ENCODE measurements around the gene KANSL2.
"Not testable (repeated sequence)": the region's sequence is repeated elsewhere in the genome, so short reads cannot be mapped to it uniquely, and the experiment has no call there.

KANSL2 gene, protein sequence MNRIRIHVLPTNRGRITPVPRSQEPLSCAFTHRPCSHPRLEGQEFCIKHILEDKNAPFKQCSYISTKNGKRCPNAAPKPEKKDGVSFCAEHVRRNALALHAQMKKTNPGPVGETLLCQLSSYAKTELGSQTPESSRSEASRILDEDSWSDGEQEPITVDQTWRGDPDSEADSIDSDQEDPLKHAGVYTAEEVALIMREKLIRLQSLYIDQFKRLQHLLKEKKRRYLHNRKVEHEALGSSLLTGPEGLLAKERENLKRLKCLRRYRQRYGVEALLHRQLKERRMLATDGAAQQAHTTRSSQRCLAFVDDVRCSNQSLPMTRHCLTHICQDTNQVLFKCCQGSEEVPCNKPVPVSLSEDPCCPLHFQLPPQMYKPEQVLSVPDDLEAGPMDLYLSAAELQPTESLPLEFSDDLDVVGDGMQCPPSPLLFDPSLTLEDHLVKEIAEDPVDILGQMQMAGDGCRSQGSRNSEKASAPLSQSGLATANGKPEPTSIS

DNA sequence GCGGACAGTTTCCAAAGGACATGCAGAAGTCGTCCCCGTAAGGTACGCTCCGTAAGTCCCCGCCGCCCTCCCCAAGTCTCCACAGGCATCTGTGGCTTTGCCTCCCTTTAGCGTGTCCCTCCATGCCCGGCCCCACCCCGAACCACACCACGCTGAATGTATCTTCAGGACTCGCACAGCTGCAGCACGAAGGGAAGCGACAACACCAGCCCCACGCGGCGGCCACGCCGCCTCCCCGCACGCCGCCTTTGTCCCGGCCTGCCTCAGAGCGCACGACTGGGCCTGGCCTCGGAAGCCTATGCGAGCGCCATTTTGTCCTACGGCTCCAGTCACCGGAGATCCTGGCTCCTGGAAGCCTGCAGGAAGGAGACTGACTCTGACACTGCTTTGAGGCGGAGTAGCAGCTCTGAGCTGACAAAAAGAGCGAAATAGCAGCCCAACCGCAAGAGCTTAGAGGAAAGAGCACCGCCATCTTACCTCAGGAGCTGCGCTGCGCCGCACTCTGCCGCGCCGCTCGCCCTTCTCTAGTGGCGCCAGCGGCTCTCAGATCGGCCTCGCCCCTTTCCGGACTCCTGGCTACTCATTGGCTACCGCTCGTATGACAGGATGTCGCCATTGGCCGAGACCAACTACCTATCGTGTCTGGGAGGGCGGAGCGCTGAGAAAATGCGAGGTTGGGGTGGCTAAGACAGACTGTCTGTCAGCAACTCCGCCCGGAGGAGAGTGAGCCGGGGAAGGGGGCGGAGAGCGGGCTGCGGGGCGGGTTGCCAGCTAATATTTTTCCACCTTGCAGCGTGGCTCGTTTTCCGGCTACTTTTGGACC lies at the start of gene KANSL2:
KANSL2 (minus strand) TSS at position 529 of the 823 bp plus-strand sequence. CDS start 606 bp downstream, outside the sequence.
- peak; percentile 100 for DNase-seq

DNA sequence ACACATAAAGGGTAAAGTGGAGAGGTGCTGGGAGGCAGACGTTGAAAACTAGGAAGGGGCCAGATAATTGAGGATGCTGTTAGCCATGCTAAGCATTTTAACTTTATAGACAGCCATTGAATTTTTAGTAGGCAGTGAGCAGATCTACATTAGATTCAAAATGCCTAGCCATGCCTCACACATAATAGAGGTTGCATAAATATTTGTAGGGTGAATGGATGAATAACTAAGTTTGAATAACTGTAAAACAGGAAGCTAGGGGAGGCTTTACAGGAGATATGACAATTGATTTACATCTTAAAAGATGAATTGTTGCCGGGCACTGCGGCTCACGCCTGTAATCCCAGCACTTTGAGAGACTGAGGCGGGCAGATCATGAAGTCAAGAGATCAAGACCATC lies 46.8 kb upstream of the KANSL2 start:
- no peak for DNase-seq

GRCh38 chr12:48720737-48721136 lies 38.7 kb upstream of the KANSL2 start:
- not testable (repeated sequence) for DNase-seq

- not testable (repeated sequence) for DNase-seq
These were observed 38.1 kb upstream of the KANSL2 start for GRCh38 chr12:48720171-48720570.

DNA sequence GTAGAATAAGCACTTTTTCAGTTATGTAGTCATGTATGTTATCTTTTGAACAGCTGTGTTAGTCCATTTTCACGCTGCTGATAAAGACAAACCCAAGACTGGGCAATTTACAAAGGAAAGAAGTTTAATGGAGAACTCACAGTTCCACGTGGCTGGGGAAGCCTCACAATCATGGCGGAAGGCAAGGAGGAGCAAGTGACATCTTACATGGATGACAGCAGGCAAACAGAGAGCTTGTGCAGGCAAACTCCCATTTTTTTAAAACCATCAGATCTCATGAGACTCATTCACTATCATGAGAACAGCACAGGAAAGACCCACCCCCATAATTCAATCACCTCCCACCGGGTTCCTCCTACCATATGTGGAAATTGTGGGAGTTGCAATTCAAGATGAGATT lies 37.0 kb upstream of the KANSL2 start:
- DNase-seq, result not testable (repeated sequence)

GRCh38 chr12:48717252-48717695 lies 35.2 kb upstream of the KANSL2 start:
- peak; percentile 41 for DNase-seq

DNA sequence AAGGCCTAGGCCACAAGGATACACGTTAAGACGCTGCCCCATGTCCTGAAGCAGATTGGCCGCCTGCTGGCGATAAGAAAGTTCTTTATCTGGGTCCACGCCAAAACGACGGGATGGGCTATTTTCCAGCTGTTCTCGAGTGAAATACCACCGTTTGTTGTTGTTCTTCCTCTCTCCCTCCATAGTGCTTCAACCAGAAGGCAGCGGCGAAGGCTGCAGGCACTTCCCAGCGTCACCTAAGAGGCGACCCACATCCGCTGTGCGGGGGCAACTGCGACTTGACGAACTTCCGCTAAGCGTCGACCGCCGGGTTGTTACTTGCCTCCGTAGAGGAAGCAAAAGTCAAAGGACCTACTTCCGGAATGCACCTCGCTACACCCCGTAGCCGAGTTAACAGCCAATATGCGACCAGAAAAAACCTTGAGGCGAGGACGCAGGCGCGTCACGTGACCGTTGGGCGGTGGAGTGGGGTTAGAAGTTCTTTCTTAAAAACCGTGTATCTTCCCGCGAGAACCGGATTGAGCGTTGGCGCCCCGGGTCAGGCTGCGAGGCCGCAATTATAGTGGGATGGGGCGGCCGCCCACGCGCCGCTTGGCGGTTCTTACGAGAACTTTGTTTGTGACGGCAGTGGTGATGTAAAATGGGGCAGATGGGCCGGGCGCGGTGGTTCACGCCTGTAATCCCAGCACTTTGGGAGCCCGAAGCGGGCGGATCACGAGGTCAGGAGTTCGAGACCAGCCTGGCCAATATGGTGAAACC lies 34.6 kb upstream of the KANSL2 start, which contains the start of gene CCNT1:
CCNT1 (minus strand) TSS at position 215 of the 759 bp plus-strand sequence; CDS start at position 183, 32 bp downstream.
- DNase-seq, result peak; percentile 100

DNA sequence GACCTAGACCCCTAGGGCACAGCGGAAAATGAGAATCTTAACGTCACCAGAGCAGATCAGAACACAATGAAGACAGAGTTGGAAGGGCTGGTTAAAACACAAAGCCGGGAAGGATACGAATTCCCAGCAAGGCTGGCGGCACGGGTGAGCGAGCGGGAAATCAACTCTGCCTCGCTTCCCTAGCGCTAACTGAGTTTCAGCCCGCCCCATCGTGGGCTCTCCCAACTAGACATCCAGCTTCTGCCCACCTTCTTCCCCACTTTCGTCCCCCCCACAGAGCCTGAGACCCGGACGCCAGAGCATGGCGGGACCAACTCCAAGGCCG lies 34.1 kb upstream of the KANSL2 start:
- DNase-seq, result no peak

GRCh38 chr12:48712209-48712608 lies 30.2 kb upstream of the KANSL2 start:
- no peak for DNase-seq

DNA sequence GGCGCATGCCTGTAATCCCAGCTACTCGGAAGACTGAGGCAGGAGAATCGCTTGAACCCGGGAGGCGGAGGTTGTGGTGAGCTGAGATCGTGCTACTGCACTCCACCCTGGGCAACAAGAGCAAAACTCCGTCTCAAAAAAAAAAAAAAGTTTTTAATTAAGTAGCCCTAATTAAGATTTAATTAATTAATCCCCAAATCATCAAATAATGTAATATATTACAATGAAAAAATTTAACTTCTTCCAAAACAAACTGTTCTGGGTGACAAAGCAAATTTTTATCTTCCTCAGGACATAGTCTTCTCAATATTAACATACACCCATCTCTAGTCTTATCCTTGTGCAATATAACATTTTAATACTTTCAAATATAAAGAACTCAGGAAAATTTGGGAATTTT lies 16.8 kb upstream of the KANSL2 start:
- not testable (repeated sequence) for DNase-seq

- no peak for DNase-seq
These were observed 14.6 kb upstream of the KANSL2 start for GRCh38 chr12:48696626-48697025.

- DNase-seq, result no peak
These were observed 13.8 kb upstream of the KANSL2 start for GRCh38 chr12:48695859-48696258.

GRCh38 chr12:48694038-48694437 lies 12.0 kb upstream of the KANSL2 start:
- no peak for DNase-seq

GRCh38 chr12:48693572-48693971 lies 11.5 kb upstream of the KANSL2 start:
- no peak for DNase-seq

DNA sequence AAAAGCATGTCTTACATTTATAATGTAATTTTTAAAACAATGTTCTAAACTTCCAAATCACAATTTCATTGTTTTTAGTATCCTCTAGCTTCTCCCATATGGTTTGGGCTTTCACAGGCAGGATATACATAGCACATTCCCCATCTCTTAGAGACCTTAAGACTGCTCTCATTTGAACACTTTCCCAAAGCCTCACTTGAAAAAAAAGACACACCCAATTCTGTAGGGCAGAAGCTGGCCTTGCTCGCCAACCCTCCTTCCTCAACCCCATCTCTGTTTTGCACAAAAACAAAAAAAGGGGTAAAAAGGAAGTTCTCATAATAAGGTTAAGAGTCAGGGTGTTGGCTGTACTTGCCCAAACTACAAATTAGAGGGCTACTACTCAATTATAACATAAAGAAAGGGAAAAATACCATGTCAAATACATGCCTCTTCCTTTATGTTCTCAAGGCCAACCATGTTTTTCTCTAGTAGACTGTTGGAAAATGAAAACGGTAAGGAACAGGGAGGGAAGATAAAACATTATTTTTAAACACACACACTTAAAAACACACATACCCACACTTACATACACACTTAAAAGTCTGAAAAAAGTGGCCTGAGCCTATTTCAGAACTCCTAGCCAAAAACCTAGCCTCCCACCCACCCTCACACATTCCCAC lies 9.9 kb upstream of the KANSL2 start:
- DNase-seq, result no peak

DNA sequence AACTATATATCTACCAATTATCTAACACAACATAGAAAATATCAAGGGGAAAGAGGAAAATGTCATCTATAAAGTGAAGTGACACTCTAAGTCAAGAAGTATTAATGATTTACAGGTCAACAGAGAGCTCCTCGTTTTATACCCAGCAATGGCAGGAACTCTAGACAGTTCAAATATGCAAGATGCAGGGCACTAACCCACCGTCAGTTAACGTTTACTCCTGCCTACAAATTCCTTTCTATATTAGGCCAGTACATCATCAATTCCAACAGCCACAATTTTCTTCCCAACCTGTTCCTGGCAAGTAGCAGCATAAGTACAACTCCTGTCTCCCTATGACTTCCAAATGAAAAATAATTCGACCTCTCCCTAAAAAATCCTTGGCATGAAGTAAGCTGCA lies 9.0 kb upstream of the KANSL2 start:
- no peak for DNase-seq

DNA sequence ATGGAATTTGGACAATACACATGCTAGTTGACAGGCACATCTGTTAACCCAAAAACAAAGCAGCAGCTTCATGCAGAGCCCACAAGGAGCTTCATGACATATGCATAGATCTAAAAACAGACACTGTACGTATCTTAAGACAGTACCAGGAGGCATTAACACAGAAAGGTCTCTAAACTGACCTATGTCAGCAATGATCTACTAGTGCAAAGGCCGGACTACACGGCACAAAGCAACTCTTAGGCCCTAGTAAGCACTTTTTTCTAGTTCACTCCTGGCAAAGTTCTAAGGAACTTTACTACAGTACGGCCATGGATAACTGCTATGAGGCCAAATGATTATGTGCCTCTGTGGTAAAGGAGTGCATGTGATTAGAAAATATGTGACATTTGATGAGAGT lies 8.4 kb upstream of the KANSL2 start:
- no peak for DNase-seq

GRCh38 chr12:48688836-48689235 lies 6.8 kb upstream of the KANSL2 start:
- DNase-seq, result no peak

- DNase-seq, result no peak
These were observed 5.6 kb upstream of the KANSL2 start for GRCh38 chr12:48687592-48687991.

- no peak for DNase-seq
These were observed 4.7 kb upstream of the KANSL2 start for GRCh38 chr12:48686615-48687334.

GRCh38 chr12:48686037-48686595 lies 4.1 kb upstream of the KANSL2 start:
- DNase-seq, result no peak
